Right renal pelvis (tissue), 4 donors: ENCODE data around the gene ATP6V0E2. TPM values are rescaled to one million over a fixed set of nuclear protein-coding genes. Genes with fewer than 3 reads are reported as not detected.
A peak's percentile ranks its signal among the peaks of the same experiment; 100 is the strongest.

Experiments used
- DNase-seq, 4 donors: peaks; one replicate each; pipeline ENCODE4 v3.0.0-alpha.2; 2013; ENCODE audit warnings: low read depth in 4 of 4, low spot score in 3 of 4, missing footprints in 1 of 4
- polyA plus RNA-seq, 4 donors: library from polyadenylated mRNA; unstranded; fragments of 120-200 nt; gene quantifications; one replicate each; pipeline ENCODE4 v1.2.1, GENCODE V29; 2013; ENCODE audit not compliant: insufficient read length in 4 of 4

Gene ATP6V0E2
- polyA plus RNA-seq, 4 donors, result 22.2 to 35.0 (median 29.1) TPM

DNA sequence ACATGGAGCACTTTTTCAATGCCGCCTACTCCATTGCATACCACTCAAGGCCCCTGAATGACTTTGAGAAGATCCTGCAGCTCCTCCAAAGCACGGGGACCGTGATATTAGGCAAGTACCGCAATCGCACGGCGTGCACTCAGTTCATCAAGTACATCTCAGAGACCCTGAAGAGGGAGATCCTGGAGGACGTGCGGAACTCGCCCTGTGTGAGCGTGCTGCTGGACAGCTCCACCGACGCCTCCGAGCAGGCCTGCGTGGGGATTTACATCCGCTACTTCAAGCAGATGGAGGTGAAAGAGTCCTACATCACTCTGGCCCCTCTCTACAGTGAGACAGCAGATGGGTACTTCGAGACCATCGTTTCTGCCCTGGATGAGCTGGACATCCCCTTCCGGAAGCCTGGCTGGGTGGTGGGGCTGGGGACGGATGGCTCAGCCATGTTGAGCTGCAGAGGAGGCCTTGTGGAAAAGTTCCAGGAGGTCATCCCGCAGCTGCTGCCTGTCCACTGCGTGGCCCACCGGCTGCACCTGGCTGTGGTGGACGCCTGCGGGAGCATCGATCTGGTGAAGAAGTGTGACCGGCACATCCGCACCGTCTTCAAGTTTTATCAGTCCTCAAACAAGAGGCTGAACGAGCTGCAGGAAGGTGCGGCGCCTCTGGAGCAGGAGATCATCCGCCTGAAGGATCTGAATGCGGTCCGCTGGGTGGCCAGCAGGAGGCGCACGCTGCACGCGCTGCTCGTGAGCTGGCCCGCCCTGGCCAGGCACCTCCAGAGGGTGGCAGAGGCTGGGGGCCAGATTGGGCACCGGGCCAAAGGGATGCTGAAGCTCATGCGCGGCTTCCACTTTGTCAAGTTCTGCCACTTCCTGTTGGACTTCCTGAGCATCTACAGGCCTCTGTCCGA, 12.7 kb upstream of the ATP6V0E2 start:
- no peak for DNase-seq

DNA sequence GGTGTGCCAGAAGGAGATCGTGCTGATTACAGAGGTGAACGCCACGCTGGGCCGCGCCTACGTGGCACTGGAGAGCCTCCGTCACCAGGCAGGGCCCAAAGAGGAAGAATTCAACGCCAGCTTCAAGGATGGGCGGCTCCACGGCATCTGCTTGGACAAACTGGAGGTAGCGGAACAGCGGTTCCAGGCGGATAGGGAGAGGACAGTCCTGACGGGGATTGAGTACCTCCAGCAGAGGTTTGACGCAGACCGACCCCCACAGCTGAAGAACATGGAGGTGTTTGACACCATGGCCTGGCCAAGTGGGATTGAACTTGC, 12.1 kb upstream of the ATP6V0E2 start:
- DNase-seq, result no peak

DNA sequence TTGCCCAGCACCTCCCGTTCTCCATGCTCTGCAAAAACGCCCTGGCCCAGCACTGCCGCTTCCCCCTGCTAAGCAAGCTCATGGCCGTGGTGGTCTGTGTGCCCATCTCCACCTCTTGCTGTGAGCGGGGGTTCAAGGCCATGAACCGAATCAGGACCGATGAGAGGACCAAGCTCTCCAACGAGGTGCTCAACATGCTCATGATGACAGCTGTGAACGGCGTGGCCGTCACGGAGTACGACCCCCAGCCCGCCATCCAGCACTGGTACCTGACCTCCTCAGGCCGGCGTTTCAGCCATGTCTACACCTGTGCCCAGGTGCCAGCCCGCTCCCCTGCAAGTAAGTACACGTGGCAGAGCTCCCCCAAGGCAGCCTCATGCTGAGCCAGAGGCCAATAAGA, 11.6 kb upstream of the ATP6V0E2 start:
- no peak for DNase-seq

DNA sequence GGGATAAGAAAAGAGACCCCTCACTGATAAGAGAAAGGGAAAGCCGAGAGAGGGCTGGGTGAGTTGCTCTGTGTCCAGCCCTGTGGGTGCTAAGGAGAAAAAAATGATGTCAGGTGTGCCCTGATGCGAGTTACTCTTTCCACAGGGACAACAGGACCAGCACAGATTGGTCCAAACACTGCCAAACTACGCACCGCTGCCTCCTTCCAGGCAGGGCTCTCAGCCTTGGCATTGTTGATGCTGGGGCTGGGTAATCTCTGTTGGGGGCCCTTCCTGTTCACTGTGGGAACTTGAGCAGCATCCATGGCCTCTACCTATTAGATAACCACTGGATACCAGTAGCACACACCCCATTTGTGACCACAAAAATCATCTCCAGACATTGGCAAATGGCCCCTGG, 10.3 kb upstream of the ATP6V0E2 start:
- no peak for DNase-seq

DNA sequence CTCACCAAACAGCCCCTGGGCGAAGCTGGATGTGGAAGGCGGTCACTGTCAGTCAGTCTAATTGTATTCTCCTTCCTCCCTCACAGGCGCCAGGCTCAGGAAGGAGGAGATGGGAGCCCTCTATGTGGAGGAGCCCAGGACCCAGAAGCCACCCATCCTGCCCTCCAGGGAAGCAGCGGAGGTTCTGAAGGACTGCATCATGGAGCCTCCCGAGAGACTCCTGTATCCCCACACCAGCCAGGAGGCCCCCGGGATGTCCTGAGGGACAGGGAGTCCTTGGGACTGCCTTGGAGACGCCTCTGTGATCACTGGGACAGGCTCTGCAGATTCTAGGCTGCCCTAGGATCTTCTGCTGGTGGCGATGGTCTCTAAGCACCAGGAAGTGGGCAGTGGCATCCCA, 9.7 kb upstream of the ATP6V0E2 start:
- DNase-seq, result no peak

DNA sequence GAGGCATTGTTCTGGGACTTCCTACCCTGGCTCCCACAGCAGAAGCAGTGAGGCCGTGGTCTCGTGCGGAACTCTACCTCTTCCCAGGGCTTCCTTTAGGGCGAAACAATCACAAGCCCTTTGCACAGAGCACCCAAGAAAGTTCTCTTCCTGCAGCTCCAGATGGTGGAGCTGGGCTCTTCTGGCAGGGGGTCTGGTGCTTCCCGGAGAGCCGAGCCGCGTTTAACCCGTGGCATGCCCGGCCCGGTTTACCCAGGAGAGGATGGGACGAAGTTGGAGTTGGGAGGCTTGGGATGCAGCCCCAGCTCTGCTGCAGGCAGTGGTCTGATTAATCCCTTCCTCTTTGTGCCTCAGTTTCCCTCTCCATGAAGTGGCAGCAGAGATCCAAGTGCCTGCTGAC, 9.0 kb upstream of the ATP6V0E2 start:
- DNase-seq, result no peak

DNA sequence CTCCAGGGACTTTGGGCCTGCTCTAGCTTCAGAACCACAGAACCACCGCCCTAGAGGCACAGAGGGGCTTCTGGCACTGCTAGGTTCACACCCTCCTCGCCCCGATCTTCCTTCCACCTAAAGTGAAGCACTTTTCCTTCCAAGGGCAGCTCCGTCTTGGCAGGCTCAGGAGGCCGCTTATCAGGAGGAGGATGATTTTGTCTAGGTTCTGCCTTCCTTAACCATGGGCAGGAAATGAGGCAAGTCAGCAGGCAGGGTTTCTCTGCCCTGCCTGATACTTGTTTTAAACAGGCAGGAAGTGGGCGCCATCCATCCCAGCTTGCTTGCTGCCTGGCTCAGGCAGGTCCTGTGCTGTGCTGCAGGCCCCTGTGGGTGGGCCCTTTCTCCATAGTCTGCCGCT, 8.3 kb upstream of the ATP6V0E2 start:
- no peak for DNase-seq

DNA sequence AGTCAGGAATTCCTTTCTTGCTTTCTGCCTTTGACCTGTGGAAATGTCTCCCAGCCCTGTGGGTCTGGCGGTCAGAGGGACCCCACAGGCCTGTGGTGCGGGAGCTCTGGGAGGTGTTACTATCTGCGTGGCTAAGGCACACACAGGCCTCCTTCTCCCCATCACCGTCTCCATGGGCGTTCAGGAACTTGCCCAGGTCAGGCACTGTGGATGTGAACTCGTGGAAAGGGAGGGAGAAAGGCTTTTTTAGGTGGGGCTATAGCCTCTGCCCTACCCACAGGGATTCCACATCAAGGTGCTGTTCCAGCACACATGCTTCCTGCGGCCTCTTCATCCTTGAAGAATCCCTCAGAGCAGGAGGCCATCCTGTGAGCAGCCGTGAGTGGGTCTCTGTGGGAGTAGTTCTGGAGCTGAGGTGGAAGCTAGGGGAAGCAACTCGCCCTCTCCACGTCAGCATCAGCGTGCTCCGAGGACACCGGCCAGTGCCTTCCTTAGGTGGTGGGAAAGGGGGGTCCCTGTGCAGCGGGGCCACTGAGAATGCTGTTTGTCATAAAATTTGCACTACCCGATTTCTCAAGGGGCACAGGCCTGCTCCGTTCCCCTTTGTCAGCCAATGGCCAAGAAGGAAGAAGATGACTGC, 7.5 kb upstream of the ATP6V0E2 start:
- DNase-seq, result no peak

DNA sequence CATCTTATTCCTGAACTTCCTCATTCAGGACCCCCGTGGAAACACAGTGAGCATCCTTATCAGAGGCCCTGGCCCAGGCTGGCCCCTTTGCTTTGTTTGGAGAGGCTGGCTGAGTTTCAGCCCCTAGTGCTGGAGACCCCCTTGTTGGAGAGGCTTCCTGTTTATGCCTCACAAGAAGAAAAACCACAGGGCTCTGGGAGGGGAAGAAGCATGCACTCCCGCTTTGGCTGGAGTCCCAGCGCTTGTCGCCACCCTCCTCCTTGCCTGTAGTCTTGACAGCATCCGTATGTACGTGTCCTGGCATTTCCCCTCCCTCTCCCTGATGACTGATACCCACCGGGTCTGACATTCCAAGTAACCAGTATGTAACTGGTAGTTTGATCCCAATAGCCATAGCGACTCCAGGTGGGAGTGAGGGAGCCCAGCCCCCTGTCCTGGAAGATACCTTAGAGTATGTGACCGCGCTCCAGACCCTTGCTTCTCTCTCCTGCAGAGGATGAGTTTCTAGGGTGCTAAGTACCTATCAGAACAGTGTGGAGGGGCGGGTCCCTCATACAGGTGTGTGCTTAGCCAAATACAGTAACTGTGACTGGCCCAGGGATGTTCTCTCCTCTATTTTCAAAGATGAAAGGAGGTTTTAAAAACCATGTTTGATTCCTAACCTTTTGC, 6.9 kb upstream of the ATP6V0E2 start:
- DNase-seq, result no peak

DNA sequence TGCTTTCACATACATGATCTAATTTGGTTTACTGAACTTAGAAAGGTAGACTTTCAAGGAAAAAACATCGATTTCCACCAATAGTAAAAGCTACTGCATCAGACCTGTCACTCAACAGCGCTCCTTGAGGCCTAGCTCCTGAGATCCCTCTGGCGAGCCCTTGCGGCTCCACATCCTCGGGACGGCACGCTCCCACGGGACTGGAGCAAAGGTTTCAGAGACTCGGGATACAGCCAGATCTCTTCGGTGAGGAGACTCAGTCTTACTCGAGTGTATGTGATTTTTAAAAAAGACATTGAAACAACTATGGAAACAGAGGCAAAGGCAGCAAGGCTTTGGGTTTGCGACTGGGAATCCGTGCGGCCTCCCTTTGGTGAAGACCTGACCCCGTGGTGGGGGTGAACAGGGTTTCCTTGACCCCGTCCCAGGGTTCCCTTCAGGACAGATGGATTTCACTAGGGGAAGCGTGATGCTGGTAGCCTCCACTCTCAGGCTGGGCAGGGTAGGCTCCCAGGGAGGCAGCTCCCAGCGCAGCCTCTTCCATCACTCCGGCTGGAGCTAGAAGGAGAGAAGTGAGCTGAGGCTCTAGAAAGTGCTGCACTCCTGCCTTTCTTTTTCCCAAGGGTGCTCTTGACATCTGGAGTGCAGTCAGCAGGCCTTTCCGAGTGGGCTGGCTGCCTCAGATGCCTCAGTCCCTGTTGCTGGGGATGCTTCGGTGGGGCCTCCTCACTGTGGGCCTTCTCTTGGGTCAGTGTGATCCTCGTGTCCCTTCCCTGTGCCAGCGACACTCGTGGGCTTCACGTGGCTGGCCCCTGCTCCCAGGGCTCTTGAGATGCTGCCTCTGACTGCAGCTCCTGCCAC, 5.8 kb upstream of the ATP6V0E2 start:
- DNase-seq, result no peak

DNA sequence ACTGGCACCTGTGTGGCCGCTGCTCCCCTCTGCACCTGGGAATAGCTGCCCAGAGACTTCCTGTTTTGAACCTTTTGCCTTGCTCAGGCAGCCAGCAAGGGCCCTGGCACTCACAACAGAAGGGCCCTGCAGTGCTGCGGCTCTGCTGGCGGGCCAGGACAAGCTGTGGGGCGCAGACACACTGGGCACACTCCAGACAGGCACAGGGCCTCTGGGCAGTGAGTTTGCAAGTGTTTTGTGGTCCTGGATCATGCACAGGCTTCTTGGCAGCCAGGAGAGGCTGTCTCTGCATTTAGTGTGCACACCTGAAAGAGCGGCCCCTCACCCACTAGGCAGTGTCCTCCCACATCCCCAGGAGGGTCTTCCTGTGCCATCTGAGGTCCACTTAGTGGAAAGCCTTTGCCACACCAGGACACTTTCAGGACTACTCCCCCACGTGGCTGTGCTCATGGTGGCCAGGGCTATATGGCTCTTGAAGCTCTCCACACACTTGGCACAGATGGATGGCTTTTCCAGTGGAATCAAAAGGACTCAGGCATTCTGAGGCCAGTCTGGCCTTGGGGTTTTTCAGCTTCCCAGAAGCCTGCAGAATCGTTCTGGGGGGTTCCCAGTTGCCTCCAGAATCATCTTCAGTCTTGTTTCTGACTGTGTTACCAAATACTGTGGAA, 5.0 kb upstream of the ATP6V0E2 start:
- no peak for DNase-seq

DNA sequence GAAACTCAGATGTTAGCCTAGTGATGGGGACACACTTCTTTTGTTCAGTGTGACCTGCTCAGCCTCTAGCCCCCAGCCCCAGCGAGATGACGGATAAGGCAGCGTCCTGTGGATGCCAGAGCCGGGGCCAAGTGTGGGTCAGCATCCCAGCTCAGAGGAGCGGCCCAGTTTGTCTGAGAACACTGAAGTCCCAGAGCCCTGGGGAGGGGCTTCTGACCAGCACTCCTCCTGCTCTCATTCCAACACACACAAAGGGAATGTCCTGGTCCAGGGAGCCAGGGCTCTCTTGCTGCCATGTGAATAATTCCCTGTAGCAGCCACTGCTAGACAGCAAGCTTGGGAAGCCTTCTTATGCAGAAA, 4.5 kb upstream of the ATP6V0E2 start:
- no peak for DNase-seq

DNA sequence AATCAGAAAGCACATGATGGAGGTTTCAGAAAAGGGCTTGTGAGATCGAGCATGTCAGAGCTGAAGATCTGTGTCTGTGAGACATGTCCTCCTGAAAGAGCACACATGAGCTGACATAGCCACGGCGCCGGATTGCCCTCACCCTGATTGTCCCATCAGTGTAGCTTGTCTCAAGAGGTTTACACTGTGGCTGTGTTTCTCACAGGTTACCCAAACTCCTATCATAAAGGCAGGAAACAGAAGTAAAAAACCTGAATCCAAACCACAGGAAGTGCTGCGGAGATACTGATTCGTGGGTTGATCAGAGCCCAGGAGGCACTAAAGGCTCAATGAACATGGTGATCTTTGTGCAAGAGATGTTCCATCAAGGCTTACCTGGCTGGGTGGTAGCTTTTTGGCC, 3.9 kb upstream of the ATP6V0E2 start:
- no peak for DNase-seq

DNA sequence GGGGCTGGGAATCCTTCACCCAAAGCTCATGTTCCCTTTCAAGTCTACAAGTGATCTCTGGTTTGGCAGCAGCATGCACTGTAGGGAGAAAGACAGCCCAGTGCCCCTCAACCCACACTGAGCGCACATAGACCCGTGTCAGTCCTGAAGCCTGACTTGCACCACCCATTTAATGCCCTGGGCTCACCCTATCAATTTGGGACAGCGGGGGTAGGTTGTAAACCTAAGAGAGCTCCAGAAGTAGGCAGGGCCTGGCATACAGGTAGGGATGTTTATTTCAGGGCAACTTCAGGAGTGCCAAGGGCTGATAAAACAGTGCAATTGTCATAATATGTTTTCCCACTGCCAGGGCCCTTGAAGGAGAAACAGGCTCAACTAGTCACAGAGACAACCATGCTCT, 3.5 kb upstream of the ATP6V0E2 start:
- no peak for DNase-seq

DNA sequence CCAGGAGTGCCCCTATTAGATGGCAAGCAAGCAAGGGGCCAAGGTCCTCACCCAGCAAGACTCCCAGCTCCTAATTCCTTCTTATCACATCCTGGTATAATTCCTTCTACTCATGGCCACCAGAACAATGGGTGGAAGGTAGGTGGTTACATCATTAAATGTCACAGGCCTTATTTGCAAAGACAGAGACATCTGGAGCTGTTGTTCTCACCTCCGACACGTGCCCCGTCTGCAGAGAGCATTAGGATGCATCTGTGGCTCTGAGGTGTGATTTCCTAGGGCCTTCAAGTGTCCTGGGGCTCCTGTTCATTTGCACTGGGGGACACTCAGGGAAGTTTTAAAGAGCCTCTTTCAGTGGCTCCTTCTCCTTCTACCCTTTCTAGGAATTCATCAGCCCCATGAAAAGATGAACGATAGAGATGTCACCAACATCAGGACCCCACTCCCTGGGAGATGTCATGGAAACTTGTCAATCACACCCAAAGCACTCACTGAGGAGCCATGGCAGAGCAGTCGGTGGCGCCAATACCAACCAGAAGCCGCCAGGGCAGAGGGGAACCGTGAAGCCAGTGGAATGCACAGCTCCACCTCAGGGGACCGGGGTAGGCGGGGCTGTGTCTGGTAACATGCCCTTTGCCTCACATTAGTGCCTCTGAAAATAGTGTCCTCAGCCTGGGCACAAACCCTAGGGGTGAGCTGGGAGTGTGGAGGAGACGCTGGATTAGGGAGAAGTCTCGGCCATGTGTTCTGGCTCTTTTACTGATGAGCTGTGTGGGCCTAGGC, 2.9 kb upstream of the ATP6V0E2 start:
- DNase-seq, result no peak

DNA sequence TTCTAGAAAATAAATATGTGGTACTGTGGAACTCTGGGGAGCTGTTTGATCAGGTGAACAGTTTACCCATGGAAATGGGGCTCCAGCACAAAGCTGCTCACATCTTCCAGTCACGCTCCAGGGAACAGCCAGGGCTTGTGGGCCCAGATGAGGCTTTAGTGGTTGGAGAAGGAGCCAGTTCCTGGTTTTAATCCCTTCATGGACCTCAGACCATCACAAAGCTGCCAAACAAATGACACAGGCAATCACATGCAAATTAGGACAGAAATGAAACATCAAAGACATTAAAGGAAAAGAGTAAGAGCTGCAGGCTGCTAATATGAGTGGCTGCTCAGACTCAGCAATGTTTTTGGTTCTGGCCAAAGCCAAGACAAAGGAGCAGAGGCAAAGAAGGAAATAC, 2.2 kb upstream of the ATP6V0E2 start:
- no peak for DNase-seq

DNA sequence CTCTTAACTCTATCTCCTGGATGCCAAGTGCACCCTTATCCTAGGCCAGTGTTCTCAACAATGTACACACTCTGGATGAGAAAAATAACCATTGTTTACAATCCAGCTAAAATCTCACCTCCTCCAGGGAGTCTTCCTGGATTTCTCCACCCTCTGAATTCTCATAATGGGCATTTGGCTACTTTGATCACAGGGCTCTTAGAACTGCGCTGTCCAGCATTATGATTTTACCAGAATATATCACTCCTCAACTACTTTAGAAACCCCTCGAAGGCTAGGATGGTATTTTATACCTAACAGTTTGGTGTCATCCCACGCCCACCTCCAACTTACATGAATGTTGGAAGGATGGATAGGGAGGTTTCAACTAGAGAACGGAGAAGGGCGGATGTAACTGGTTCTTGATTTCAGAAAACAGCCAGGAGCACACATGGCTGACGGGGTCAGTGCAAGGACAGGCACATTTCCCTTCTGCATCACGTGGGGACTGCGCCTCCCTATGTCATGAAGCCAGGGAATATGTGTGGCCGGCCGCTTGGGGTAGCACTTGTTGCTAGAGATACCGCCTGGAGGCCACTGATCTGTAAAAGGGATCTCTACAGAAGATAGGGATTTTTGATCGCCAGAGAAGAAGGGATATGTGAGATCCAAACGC, 1.2 kb upstream of the ATP6V0E2 start:
- DNase-seq, result peak; percentile 50 to 69 (median 68)

DNA sequence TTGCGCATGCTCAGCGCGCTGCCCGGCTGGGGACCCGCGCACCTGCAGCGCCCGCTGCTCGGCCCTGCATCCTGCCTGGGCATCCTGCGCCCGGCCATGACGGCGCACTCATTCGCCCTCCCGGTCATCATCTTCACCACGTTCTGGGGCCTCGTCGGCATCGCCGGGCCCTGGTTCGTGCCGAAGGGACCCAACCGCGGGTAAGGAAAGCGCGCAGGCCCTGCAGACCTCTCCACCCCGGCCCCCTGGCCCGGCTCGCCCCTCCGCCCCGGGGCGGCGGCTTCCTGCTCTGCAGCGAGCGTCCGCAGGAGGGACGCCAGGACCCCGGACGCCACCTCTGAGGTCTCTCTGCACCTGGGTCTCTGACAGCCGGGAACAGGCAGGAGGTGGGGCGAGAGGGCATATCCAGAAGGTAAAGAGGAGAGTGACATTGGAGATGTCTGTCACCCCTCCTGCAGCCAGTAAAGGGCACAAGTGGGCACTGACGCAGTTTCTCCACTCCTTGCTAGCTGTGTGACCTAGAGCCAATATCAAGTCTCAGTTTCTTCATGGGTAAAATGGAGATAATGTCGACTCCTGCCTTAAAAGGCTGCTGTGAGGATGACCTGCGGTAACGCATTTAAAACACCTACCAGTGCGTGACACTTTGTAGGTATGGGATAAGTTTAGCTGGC, 338 bp downstream of the ATP6V0E2 start:
- no peak for DNase-seq

DNA sequence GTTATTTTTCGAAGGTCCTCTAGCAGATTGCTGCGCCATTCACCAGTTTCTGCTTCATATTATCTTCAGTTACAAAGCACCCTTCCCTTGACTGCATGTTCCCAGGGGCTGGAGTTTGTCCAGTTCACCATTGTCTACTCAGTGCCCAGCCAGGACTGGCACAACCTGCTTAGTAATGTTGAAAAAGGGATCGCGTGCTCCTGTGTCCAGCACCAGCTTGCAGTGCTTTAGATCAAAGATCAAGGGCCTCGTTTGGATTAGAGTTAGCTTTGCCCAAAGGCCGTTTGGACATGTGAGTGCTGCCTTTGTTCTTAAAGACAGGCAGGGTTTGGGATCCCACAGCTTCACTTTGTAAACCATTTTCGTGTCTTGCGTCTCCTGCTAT, 867 bp downstream of the ATP6V0E2 start:
- no peak for DNase-seq
